Measurements from ENCODE around the gene LEF1. TPM values are rescaled to one million over a fixed set of nuclear protein-coding genes. Genes with fewer than 3 reads are reported as not detected.

LEF1 gene
- total and polyA plus RNA-seq, 2 donors (not counting 1 experiment from before 2014, with no cell fraction given): 1.8 to 2.6 TPM

- Histone ChIP-seq H3K4me2 (ENCODE audit: extremely low read depth, insufficient read depth, low read length) (no peak overlapping the region), H3K9ac (ENCODE audit: insufficient read depth, low read length) (no peak overlapping the region), H3K9me3 (ENCODE audit: control insufficient read depth, insufficient read depth, low read depth, low read length) (no peaks in the 10 kb centered on the region), H3K27me3 (ENCODE audit: control insufficient read depth, insufficient read depth, low read length) (no peaks in the 10 kb centered on the region), H3K36me3 (ENCODE audit: control insufficient read depth, insufficient read depth, low read length) (no peaks in the 10 kb centered on the region), H3K4me3 (replicated peaks in 1 of 4; ENCODE audit: control extremely low read depth in 1 of 4, insufficient read depth in 1 of 4, low read depth in 3 of 4, low read length in 4 of 4) (no peak overlapping the region), H3K4me1 (ENCODE audit: control insufficient read depth, extremely low read depth, insufficient read depth, low read length) (no peaks in the 10 kb centered on the region), H2AFZ (ENCODE audit: low read length) (no peak overlapping the region), H3K27ac (ENCODE audit: insufficient read depth, low read length) (no peak overlapping the region), H3K79me2 (ENCODE audit: control insufficient read depth, insufficient read depth, low read length) (no peaks in the 10 kb centered on the region), H4K20me1 (ENCODE audit: control insufficient read depth, extremely low read depth, insufficient read depth, low read length) (no peaks in the 10 kb centered on the region)
- no peak for DNase-seq (ENCODE audit: low read depth in 2 of 2)
- no peak for TF ChIP-seq EZH2 (IDR thresholded peaks at IDR 0.05; ENCODE audit: low read length, missing control alignments)
- TF ChIP-seq CTCF (conservative IDR thresholded peaks at IDR 0.05 in 1 of 2, IDR thresholded peaks at IDR 0.05 in 1 of 2; ENCODE audit: low read depth in 1 of 2, low read length in 2 of 2): no peak
Measured at GRCh38 chr4:108097990-108098553, 70.7 kb downstream of the LEF1 start.

GRCh38 chr4:108094923-108095482 is 73.7 kb downstream of the LEF1 start:
- no peak for TF ChIP-seq EZH2 (IDR thresholded peaks at IDR 0.05; ENCODE audit: low read length, missing control alignments)
- TF ChIP-seq CTCF (conservative IDR thresholded peaks at IDR 0.05 in 1 of 2, IDR thresholded peaks at IDR 0.05 in 1 of 2; ENCODE audit: low read depth in 1 of 2, low read length in 2 of 2): no peak
- Histone ChIP-seq H3K27me3 (ENCODE audit: control insufficient read depth, insufficient read depth, low read length) (no peaks in the 10 kb centered on the region), H3K9me3 (ENCODE audit: control insufficient read depth, insufficient read depth, low read depth, low read length) (no peaks in the 10 kb centered on the region), H3K9ac (ENCODE audit: insufficient read depth, low read length) (no peak overlapping the region), H3K4me3 (replicated peaks in 1 of 4; ENCODE audit: control extremely low read depth in 1 of 4, insufficient read depth in 1 of 4, low read depth in 3 of 4, low read length in 4 of 4) (no peak overlapping the region), H4K20me1 (ENCODE audit: control insufficient read depth, extremely low read depth, insufficient read depth, low read length) (no peaks in the 10 kb centered on the region), H3K27ac (ENCODE audit: insufficient read depth, low read length) (no peak overlapping the region), H3K36me3 (ENCODE audit: control insufficient read depth, insufficient read depth, low read length) (no peaks in the 10 kb centered on the region), H3K4me2 (ENCODE audit: extremely low read depth, insufficient read depth, low read length) (no peak overlapping the region), H2AFZ (ENCODE audit: low read length) (no peak overlapping the region), H3K4me1 (ENCODE audit: control insufficient read depth, extremely low read depth, insufficient read depth, low read length) (no peaks in the 10 kb centered on the region), H3K79me2 (ENCODE audit: control insufficient read depth, insufficient read depth, low read length) (no peaks in the 10 kb centered on the region)
- DNase-seq (ENCODE audit: low read depth in 2 of 2): no peak

DNA sequence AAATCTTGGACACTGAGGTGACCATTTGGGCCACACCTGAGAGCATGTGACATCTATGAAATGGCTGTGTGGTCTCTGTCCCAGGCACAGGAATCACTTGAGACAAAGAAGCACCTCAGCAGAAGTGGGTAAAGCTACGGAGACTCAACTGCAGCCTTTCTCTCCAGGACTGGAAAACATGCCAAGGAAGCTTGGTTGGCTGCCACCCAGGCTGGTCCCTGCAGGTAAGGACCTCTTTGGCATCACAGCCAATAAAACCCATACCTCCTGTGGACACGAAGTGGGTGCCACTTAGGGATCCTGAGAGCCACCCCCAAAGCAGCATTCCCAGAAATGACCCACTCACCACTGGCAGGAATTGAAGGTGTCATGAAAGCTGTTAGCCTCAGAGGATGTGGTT is 74.6 kb downstream of the LEF1 start:
- Histone ChIP-seq H3K4me2 (ENCODE audit: extremely low read depth, insufficient read depth, low read length) (no peak overlapping the region), H3K9me3 (ENCODE audit: control insufficient read depth, insufficient read depth, low read depth, low read length) (no peaks in the 10 kb centered on the region), H4K20me1 (ENCODE audit: control insufficient read depth, extremely low read depth, insufficient read depth, low read length) (no peaks in the 10 kb centered on the region), H2AFZ (ENCODE audit: low read length) (no peak overlapping the region), H3K36me3 (ENCODE audit: control insufficient read depth, insufficient read depth, low read length) (no peaks in the 10 kb centered on the region), H3K4me3 (replicated peaks in 1 of 4; ENCODE audit: control extremely low read depth in 1 of 4, insufficient read depth in 1 of 4, low read depth in 3 of 4, low read length in 4 of 4) (no peak overlapping the region), H3K27me3 (ENCODE audit: control insufficient read depth, insufficient read depth, low read length) (no peaks in the 10 kb centered on the region), H3K79me2 (ENCODE audit: control insufficient read depth, insufficient read depth, low read length) (no peaks in the 10 kb centered on the region), H3K4me1 (ENCODE audit: control insufficient read depth, extremely low read depth, insufficient read depth, low read length) (no peaks in the 10 kb centered on the region), H3K9ac (ENCODE audit: insufficient read depth, low read length) (no peak overlapping the region), H3K27ac (ENCODE audit: insufficient read depth, low read length) (no peak overlapping the region)
- no peak for DNase-seq (ENCODE audit: low read depth in 2 of 2)
- TF ChIP-seq CTCF (conservative IDR thresholded peaks at IDR 0.05 in 1 of 2, IDR thresholded peaks at IDR 0.05 in 1 of 2; ENCODE audit: low read depth in 1 of 2, low read length in 2 of 2) (no peak), EZH2 (IDR thresholded peaks at IDR 0.05; ENCODE audit: low read length, missing control alignments) (no peak)
